Measurements from ENCODE around the gene CREB5.

GRCh38 chr7:28609608-28610007, 197.3 kb downstream of the CREB5 start:
- TF ChIP-seq CTCF (IDR thresholded peaks at IDR 0.05) (no peak), EP300 (IDR thresholded peaks at IDR 0.05) (no peak), POLR2A (IDR thresholded peaks at IDR 0.05) (no peak), POLR2AphosphoS5 (IDR thresholded peaks at IDR 0.05) (no peak)
